GM12801 (cell line): ENCODE data around the gene NLGN1.

Experiments
- TF ChIP-seq, protein P1 (sequence below): IDR thresholded peaks from one replicate; pipeline ENCODE4 v1.5.1; 2011; ENCODE audit warnings: control low read depth; ENCODE audit not compliant: insufficient read length; ENCODE audit errors: extremely low read depth

NLGN1 gene

DNA sequence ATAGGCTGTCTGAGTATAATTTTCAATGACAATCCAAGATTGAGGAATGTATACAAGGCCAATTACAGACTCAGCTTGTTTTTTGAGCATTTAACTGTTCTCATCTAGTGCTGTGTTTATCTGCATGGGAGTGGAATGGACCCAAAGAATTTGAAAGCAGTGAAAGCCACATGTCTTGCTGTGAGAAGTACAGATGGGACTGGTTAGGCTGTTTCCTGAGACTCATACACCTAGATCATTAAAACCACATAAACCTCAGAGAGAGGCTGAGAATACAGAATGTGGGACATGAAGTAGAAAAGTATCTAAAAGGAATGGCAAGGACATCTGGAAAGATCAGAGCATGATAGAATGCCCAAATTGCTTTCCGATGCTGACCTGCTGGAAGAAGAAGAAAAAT is 224.6 kb downstream of the NLGN1 start:
- TF ChIP-seq, protein P1, sequence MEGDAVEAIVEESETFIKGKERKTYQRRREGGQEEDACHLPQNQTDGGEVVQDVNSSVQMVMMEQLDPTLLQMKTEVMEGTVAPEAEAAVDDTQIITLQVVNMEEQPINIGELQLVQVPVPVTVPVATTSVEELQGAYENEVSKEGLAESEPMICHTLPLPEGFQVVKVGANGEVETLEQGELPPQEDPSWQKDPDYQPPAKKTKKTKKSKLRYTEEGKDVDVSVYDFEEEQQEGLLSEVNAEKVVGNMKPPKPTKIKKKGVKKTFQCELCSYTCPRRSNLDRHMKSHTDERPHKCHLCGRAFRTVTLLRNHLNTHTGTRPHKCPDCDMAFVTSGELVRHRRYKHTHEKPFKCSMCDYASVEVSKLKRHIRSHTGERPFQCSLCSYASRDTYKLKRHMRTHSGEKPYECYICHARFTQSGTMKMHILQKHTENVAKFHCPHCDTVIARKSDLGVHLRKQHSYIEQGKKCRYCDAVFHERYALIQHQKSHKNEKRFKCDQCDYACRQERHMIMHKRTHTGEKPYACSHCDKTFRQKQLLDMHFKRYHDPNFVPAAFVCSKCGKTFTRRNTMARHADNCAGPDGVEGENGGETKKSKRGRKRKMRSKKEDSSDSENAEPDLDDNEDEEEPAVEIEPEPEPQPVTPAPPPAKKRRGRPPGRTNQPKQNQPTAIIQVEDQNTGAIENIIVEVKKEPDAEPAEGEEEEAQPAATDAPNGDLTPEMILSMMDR = no peak

DNA sequence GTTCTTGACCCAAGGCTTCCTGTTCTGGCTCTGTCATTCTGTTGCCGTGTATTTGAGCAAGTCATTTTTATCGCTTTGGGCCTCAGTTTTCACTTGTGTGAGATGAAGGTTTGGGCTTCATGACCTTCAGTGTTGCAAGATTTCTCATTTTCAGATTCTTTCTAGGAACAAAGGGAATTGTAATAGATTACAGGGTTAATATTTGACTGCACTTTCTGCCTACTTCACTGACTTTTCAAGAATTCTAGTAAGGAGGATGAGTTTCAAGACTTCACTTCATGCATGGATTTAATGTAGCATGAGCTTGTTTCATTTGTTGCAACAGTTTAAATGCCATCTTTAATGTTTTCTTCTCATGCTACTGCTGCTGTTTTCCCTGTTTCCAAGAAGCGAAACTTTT is 226.5 kb downstream of the NLGN1 start:
- TF ChIP-seq, protein P1 = no peak

DNA sequence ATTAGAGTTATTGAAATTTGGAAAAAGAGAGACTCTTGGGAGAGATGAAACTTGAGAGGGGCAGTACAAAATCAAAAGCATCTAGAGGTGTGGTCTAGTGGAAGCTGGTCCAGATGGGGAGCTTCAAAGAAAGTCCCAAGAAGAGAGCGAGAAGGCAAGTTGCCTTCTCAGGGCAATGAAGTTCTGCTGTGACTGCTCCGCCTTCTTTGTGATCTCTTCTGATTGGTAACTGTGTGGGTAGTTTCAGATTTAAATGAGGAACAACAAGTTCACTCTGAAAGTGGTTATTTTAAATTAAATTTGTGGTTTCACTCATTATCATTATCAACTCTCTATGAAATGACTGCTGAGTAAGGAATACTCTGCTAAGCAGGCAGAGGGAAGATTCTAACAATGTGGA is 233.3 kb downstream of the NLGN1 start:
- TF ChIP-seq, protein P1 = no peak

DNA sequence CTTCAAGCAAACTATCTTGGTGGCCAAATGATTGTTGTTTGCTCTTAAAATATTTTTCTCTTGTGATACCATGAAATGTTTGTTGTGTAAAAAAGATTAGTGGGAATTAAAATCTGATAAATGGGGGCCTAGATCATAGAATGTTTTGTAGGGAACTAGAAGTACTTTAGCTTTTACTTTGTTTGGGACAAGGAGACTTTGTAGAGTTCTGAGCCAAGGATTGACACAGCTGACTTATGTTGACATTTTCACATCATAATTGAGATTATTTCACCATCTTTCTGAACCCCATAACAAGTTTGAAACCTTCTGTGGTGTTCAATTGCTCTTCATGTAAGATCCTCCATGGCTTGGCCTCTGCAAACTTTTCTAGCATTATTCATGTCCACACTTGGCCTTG is 235.4 kb downstream of the NLGN1 start:
- TF ChIP-seq, protein P1 = no peak

DNA sequence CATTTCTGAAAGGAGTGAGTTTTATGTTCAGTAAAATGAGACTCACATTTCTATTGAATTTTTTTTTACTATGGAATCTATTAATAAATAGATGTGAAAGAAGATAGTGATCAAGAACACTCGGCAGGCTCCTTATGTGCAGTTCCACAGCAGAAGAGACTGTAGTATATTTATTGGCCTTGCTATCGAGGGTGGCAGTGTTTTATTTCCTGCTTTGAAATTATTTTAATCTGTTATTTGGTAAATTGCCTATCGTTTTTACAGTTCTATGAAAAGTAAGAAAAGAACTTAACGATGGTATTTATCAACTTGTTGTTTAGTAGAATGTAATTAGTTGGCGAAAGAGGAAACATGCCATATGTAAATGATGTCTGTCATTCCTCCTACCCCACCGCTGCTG is 238.3 kb downstream of the NLGN1 start:
- TF ChIP-seq, protein P1 = no peak

DNA sequence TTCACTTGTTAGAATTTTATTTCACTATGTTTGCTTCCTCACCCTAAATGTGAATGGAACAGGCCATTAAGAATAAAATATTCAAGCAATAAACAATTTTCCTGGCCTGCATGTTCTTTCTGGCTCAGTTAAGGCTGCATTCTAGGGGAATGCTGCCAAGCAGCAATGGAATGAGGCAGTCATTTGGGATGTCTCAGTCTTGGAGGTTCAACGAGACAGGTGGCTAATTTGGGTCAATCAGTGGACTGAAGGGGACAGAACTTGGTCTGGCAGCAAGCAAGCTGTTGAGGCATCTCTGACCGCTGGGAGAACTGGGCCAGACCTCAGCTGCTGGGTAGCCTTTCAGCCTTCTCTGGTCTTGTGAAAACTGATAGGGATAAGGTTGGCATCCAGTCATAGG is 241.6 kb downstream of the NLGN1 start:
- TF ChIP-seq, protein P1 = no peak

DNA sequence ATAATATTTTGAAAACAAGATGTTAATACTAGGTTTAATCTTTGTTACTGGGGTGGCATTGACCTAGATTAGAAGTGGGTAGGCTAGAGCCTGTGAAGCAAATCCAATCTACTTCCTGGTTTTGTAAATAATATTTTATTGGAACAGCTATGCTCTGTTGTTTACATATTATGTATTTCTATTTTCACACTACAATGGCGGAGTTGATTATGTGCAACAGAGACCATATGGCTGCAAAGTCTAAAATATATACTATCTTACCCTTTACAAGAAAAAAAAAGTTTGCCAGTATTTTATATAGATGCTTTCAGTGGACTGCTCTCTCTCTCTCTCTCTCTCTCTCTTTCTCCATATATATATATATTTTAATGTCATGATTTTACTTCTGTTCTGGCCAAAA is 244.2 kb downstream of the NLGN1 start:
- TF ChIP-seq, protein P1 = no peak
